PC-9 (cell line): ENCODE measurements around the gene MIF. TPM values are rescaled to one million over a fixed set of nuclear protein-coding genes. Genes with fewer than 3 reads are reported as not detected.
"Not testable (repeated sequence)": the region's sequence is repeated elsewhere in the genome, so short reads cannot be mapped to it uniquely, and the experiment has no call there.

Experiments used
- BruUV-seq: library from RNA; stranded (reverse); fragments of 400-500 nt; replicated peaks from 2 replicates; lab custom pipeline; 2021; lab: Mats Ljungman, UMichigan
- CTCF ChIA-PET: fragments of 300-600 bp; sonication (Branson Sonifier 250); formaldehyde crosslinking; loops from one replicate; lab custom pipeline; 2022; ENCODE audit warnings: antibody characterized with exemption; lab: Charles Lee
- POLR2A ChIA-PET: fragments of 300-600 bp; sonication (Branson Sonifier 250); formaldehyde crosslinking; loops from one replicate; lab custom pipeline; 2022; ENCODE audit warnings: antibody characterized with exemption; ENCODE audit not compliant: unreplicated experiment; lab: Charles Lee
- DNase-seq, 2 experiments: peaks; one replicate each; pipeline versions ENCODE4 v3.0.0 to v3.0.0-alpha.2; 2015 to 2022; ENCODE audit warnings: mixed read lengths in 1 of 2
- H2AFZ ChIP-seq: fragments of 200-600 bp; sonication (generic); 2 replicates; pipeline ENCODE4 v1.8.1; 2017; ENCODE audit warnings: antibody characterized with exemption
- H3F3A ChIP-seq: fragments of 200-600 bp; sonication (generic); 2 replicates; pipeline ENCODE4 v1.8.1; 2017; ENCODE audit warnings: antibody characterized with exemption, mild to moderate bottlenecking, low read depth; ENCODE audit not compliant: insufficient read depth
- H3K27ac ChIP-seq: fragments of 200-600 bp; sonication (generic); 2 replicates; pipeline ENCODE4 v1.6.1; 2016; ENCODE audit warnings: mixed run types
- H3K27me3 ChIP-seq: fragments of 200-600 bp; sonication (generic); 2 replicates; pipeline ENCODE4 v1.6.1; 2016; ENCODE audit warnings: low read depth, mixed run types; ENCODE audit not compliant: insufficient read depth
- H3K36me3 ChIP-seq: fragments of 200-600 bp; sonication (generic); 2 replicates; pipeline ENCODE4 v1.6.1; 2016; ENCODE audit warnings: low read depth, mixed run types
- H3K4me1 ChIP-seq: fragments of 200-600 bp; sonication (generic); replicated peaks from 2 replicates; pipeline ENCODE4 v1.6.1; 2016; ENCODE audit warnings: mixed run types; ENCODE audit not compliant: insufficient read depth
- H3K4me2 ChIP-seq: fragments of 200-600 bp; sonication (generic); 2 replicates; pipeline ENCODE4 v1.6.1; 2017; ENCODE audit warnings: mixed run types
- H3K4me3 ChIP-seq: fragments of 200-600 bp; sonication (generic); 2 replicates; pipeline ENCODE4 v1.6.1; 2016; ENCODE audit warnings: mixed run types
- H3K79me2 ChIP-seq: fragments of 200-600 bp; sonication (generic); 2 replicates; pipeline ENCODE4 v1.6.1; 2017; ENCODE audit warnings: low read depth, mixed run types
- H3K9me2 ChIP-seq: fragments of 200-600 bp; sonication (generic); 2 replicates; pipeline ENCODE4 v1.8.1; 2017; ENCODE audit warnings: mild to moderate bottlenecking; ENCODE audit not compliant: insufficient read depth
- H3K9me3 ChIP-seq: fragments of 200-600 bp; sonication (generic); 2 replicates; pipeline ENCODE4 v1.8.1; 2016; ENCODE audit warnings: low read depth; ENCODE audit not compliant: insufficient read depth
- H4K20me1 ChIP-seq: fragments of 200-600 bp; sonication (generic); 2 replicates; pipeline ENCODE4 v1.8.1; 2017; ENCODE audit not compliant: insufficient read depth
- CTCF ChIP-seq: fragments of 200-600 bp; sonication (generic); conservative IDR thresholded peaks from 2 replicates; pipeline ENCODE4 v1.6.1; 2017; ENCODE audit warnings: mixed run types, antibody characterized with exemption, mild to moderate bottlenecking, moderate library complexity
- EZH2 ChIP-seq: fragments of 200-600 bp; sonication (generic); IDR thresholded peaks from 2 replicates; pipeline ENCODE4 v1.8.0; 2017; ENCODE audit warnings: antibody characterized with exemption, low read depth
- intact Hi-C: fragments of 100-400 bp; cut with micrococcal nuclease; formaldehyde crosslinking; loops from one replicate; pipeline ENCODE4 v1.10.0; 2022; ENCODE audit not compliant: unreplicated experiment
- total RNA-seq: library from RNA; stranded (reverse); gene quantifications from 2 replicates; pipeline ENCODE4 v1.2.3, GENCODE V29; 2021

MIF gene
- total RNA-seq, 1 experiment from 2014 or later, result 695 TPM

GRCh38 chr22:23906641-23907040, 12.5 kb downstream of the MIF start:
- no peaks in the 10 kb centered on the region for H3K79me2 ChIP-seq
- no peak overlapping the region for H3K4me3 ChIP-seq
- DNase-seq, result no peak
- H3K27ac ChIP-seq, result no peak overlapping the region
- CTCF ChIA-PET, result no interaction called here
- no peaks in the 10 kb centered on the region for H3K27me3 ChIP-seq
- no peaks in the 10 kb centered on the region for H3K9me3 ChIP-seq
- H3K4me2 ChIP-seq, result no peak overlapping the region
- TF ChIP-seq CTCF, result no peak
- intact Hi-C loops, result no loop called here
- no peaks in the 10 kb centered on the region for H3K4me1 ChIP-seq
- H2AFZ ChIP-seq, result no peak overlapping the region
- BruUV-seq, result no TSS peak
- no peaks in the 10 kb centered on the region for H4K20me1 ChIP-seq
- POLR2A ChIA-PET, result no interaction called here
- no peaks in the 10 kb centered on the region for H3F3A ChIP-seq
- no peaks in the 10 kb centered on the region for H3K36me3 ChIP-seq
- no peaks in the 10 kb centered on the region for H3K9me2 ChIP-seq

GRCh38 chr22:23907423-23907822, 13.2 kb downstream of the MIF start:
- H3K9me3 ChIP-seq, DNase-seq, H2AFZ ChIP-seq, POLR2A ChIA-PET, H3K4me1 ChIP-seq, H3K27ac ChIP-seq, H3F3A ChIP-seq, H3K9me2 ChIP-seq, H3K79me2 ChIP-seq, H3K4me2 ChIP-seq, H3K27me3 ChIP-seq, intact Hi-C loops, H3K36me3 ChIP-seq, BruUV-seq, CTCF ChIA-PET, H4K20me1 ChIP-seq, H3K4me3 ChIP-seq: not testable (repeated sequence)

GRCh38 chr22:23908587-23909205, 14.5 kb downstream of the MIF start:
- Histone ChIP-seq H3K27ac (no peak overlapping the region), H4K20me1 (no peaks in the 10 kb centered on the region), H3K27me3 (no peaks in the 10 kb centered on the region), H3K79me2 (peaks cover 10% of the 10 kb centered on the region; the same call in 1 of the 2 replicates), H3K36me3 (no peaks in the 10 kb centered on the region), H3K4me2 (no peak overlapping the region), H3K4me3 (no peak overlapping the region), H3K9me2 (no peaks in the 10 kb centered on the region), H3K4me1 (peaks cover 7% of the 10 kb centered on the region; the same call in 1 of the 2 replicates), H3K9me3 (no peaks in the 10 kb centered on the region), H2AFZ (no peak overlapping the region), H3F3A (no peaks in the 10 kb centered on the region; the same call in 1 of the 2 replicates)
- TF ChIP-seq EZH2 (no peak), CTCF (no peak)
- POLR2A ChIA-PET, result interaction anchor here (0.6 kb wide), 1 partner anchor 247 kb away, joined by 3 read pairs; no protein-coding TSS in a partner anchor
- no TSS peak for BruUV-seq
- no peak for DNase-seq
- intact Hi-C loops, result no loop called here
- CTCF ChIA-PET, result no interaction called here
